ENCODE results near the gene TTLL10.

DNA sequence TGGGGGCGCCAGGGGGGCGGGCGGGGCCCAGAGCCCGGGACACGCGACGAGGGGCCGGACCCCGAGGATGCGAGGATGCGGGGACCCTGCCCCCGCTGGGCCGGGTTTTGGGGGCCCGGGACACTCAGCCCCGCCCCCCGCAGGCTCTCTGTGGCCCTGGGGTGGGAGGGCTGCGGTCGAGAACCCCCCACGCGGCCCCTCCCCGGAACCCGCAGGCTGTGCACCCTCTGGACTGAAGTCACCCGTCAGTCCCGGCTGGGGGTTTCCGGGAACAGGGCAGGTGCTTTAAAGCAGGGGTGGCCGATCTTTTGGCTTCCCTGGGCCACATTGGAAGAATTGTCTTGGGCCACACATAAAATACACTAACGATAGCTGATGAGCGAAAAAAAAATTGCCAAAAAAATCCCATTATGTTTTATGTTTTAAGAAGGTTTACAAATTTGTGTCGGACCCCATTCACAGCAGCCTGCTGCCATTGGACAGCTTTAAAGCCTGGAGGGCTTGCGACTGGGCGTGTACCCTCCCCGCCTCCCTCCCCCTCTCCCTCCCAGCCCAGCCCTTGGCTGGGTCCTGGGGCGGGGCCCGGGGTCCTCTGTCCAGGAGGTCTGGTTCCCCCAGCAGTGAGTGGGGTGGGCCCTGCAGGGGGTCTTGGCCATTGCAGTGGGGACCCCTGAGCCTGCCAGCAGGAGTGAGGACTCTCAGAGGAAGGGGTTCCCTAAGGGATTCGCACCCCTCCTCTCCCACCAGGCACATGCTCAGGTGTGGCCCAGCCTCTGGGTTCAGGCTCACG is 36.2 kb upstream of the TTLL10 start:
- TF ChIP-seq ZNF384 (IDR thresholded peaks at IDR 0.05) (no peak), FOXK2 (IDR thresholded peaks at IDR 0.05) (no peak), SP1 (IDR thresholded peaks at IDR 0.05) (no peak), BHLHE40 (IDR thresholded peaks at IDR 0.05; ENCODE audit: borderline replicate concordance) (no peak), ELF4 (IDR thresholded peaks at IDR 0.05) (no peak), FOXA1 (IDR thresholded peaks at IDR 0.05) (no peak), TARDBP (IDR thresholded peaks at IDR 0.05) (no peak), NFRKB (IDR thresholded peaks at IDR 0.05) (no peak), FOXM1 (IDR thresholded peaks at IDR 0.05; ENCODE audit: borderline replicate concordance) (no peak), CTBP1 (IDR thresholded peaks at IDR 0.05; ENCODE audit: borderline replicate concordance) (no peak), ARNT (IDR thresholded peaks at IDR 0.05) (no peak)
- TF ChIP-seq, protein P1, sequence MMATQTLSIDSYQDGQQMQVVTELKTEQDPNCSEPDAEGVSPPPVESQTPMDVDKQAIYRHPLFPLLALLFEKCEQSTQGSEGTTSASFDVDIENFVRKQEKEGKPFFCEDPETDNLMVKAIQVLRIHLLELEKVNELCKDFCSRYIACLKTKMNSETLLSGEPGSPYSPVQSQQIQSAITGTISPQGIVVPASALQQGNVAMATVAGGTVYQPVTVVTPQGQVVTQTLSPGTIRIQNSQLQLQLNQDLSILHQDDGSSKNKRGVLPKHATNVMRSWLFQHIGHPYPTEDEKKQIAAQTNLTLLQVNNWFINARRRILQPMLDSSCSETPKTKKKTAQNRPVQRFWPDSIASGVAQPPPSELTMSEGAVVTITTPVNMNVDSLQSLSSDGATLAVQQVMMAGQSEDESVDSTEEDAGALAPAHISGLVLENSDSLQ (IDR thresholded peaks at IDR 0.05), result no peak

Measured in HEK293T (cell line).